ENCODE data around the gene CALHM1.

- TF ChIP-seq EZH2phosphoT487 (IDR thresholded peaks at IDR 0.05; ENCODE audit: borderline replicate concordance, low read depth, low read length), result no peak
- TF ChIP-seq CTCF (conservative IDR thresholded peaks at IDR 0.05; ENCODE audit: low read length), result peak; percentile 83
These were observed 17.5 kb upstream of the CALHM1 start for GRCh38 chr10:103476046-103476768.
